Left ventricle myocardium inferior (tissue), 1 donor: ENCODE measurements around the gene GET4. TPM values are rescaled to one million over a fixed set of nuclear protein-coding genes. Genes with fewer than 3 reads are reported as not detected.

Experiments
- DNase-seq: peaks from one replicate; pipeline ENCODE4 v3.0.0-alpha.2; 2020
- H3K27ac ChIP-seq: fragments of 200-600 bp; replicated peaks from 2 replicates; pipeline ENCODE4 v1.8.0; 2021
- H3K27me3 ChIP-seq: fragments of 200-600 bp; 2 replicates; pipeline ENCODE4 v1.8.0; 2021; ENCODE audit warnings: low read depth
- H3K36me3 ChIP-seq: fragments of 200-600 bp; 2 replicates; pipeline ENCODE4 v1.8.0; 2021
- H3K4me1 ChIP-seq: fragments of 200-600 bp; 2 replicates; pipeline ENCODE4 v1.8.0; 2021
- H3K4me3 ChIP-seq: fragments of 200-600 bp; 2 replicates; pipeline ENCODE4 v1.8.0; 2021; ENCODE audit warnings: mild to moderate bottlenecking, moderate library complexity
- H3K9me3 ChIP-seq: fragments of 200-600 bp; replicated peaks from 2 replicates; pipeline ENCODE4 v1.8.0; 2021
- CTCF ChIP-seq: fragments of 200-600 bp; IDR thresholded peaks from 2 replicates; pipeline ENCODE4 v1.8.0; 2021; ENCODE audit warnings: antibody characterized with exemption, mild to moderate bottlenecking, borderline replicate concordance
- intact Hi-C: fragments of 100-400 bp; cut with micrococcal nuclease; formaldehyde crosslinking; loops from one replicate; pipeline ENCODE4 v1.11.0; 2022
- total RNA-seq: library from RNA; stranded (reverse); fragmentation: NEBNext Ultra II Directional; extraction: Animal tissue kit (Norgen Biotek cat#: 25700); gene quantifications from one replicate; pipeline ENCODE4 v1.2.1, GENCODE V29; 2021
- donor health status: DM: no; HTN: yes; CAD: no; lungs with severe emphysema.

Gene GET4
- total RNA-seq, 1 donor from 2014 or later: 22.9 TPM

GRCh38 chr7:880450-880849 lies 4.1 kb downstream of the GET4 start:
- Histone ChIP-seq H3K4me3 (no peak overlapping the region), H3K27me3 (no peaks in the 10 kb centered on the region), H3K9me3 (no peaks in the 10 kb centered on the region), H3K4me1 (peaks cover 86% of the 10 kb centered on the region), H3K27ac (peak overlapping the region; percentile 59), H3K36me3 (peaks cover 6% of the 10 kb centered on the region)
- no peak for DNase-seq
- no peak for TF ChIP-seq CTCF
- intact Hi-C loops: no loop called here

GRCh38 chr7:881441-882234 lies 5.3 kb downstream of the GET4 start:
- H3K27ac ChIP-seq: no peak overlapping the region
- peaks cover 92% of the 10 kb centered on the region for H3K4me1 ChIP-seq
- peaks cover 12% of the 10 kb centered on the region for H3K36me3 ChIP-seq
- DNase-seq: no peak
- intact Hi-C loops: no loop called here
- TF ChIP-seq CTCF: no peak
- H3K27me3 ChIP-seq: no peaks in the 10 kb centered on the region
- H3K4me3 ChIP-seq: no peak overlapping the region
- no peaks in the 10 kb centered on the region for H3K9me3 ChIP-seq

GRCh38 chr7:882336-883035 lies 6.1 kb downstream of the GET4 start:
- intact Hi-C loops: no loop called here
- H3K4me1 ChIP-seq: peaks cover 97% of the 10 kb centered on the region

GRCh38 chr7:883055-884021 lies 7.0 kb downstream of the GET4 start:
- intact Hi-C loops: no loop called here
- Histone ChIP-seq H3K36me3 (peaks cover 29% of the 10 kb centered on the region), H3K9me3 (no peaks in the 10 kb centered on the region), H3K4me1 (peaks cover 92% of the 10 kb centered on the region), H3K27me3 (no peaks in the 10 kb centered on the region), H3K4me3 (no peak overlapping the region), H3K27ac (peak overlapping the region; percentile 45)
- DNase-seq: peak; percentile 16
- TF ChIP-seq CTCF: no peak

More at GRCh38 chr7:882336-883035, 6.1 kb downstream of the GET4 start:
- peaks cover 21% of the 10 kb centered on the region for H3K36me3 ChIP-seq
- DNase-seq: peak; percentile 13
- peak overlapping the region; percentile 45 for H3K27ac ChIP-seq
- no peaks in the 10 kb centered on the region for H3K9me3 ChIP-seq
- H3K27me3 ChIP-seq: no peaks in the 10 kb centered on the region
- H3K4me3 ChIP-seq: no peak overlapping the region
- TF ChIP-seq CTCF: no peak
